22Rv1 (cell line): ENCODE data around the gene IQCM.

Source experiments
- CTCF ChIP-seq: fragments of 450-650 bp; IDR thresholded peaks from 2 replicates; pipeline ENCODE4 v1.5.1; 2017; ENCODE audit warnings: mild to moderate bottlenecking
- ZFX ChIP-seq: fragments of 450-650 bp; IDR thresholded peaks from 2 replicates; pipeline ENCODE4 v1.6.1; 2017; ENCODE audit warnings: antibody characterized with exemption, borderline replicate concordance

GRCh38 chr4:149723065-149723464 is 92.6 kb downstream of the IQCM start:
- TF ChIP-seq CTCF (no peak), ZFX (no peak)
